ENCODE measurements around the gene ETFBKMT.
"Not testable (repeated sequence)": the region's sequence is repeated elsewhere in the genome, so short reads cannot be mapped to it uniquely, and the experiment has no call there.

DNA sequence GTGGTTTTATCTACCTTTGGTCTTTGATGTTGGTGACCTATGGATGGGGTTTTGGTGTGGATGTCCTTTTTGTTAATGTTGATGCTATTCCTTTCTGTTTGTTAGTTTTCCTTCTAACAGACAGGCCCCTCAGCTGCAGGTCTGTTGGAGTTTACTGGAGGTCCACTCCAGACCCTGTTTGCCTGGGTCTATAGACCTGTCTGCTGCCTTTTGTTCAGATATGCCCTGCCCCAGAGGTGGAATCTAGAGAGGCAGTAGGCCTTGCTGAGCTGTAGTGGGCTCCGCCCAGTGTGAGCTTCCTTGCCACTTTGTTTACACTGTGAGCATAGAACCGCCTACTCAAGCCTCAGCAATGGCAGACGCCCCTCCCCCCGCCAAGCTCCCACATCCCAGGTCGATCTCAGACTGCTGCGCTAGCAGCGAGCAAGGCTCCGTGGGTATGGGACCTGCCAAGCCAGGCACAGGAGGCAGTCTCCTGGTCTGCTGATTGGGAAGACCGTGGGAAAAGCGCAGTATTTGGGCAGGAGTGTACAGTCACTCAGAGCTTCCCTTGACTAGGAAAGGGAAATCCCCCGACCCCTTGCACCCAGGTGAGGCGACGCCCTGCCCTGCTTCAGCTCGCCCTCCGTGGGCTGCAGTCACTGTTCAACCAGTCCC is 59.2 kb downstream of the ETFBKMT start:
- TF ChIP-seq, protein P1, sequence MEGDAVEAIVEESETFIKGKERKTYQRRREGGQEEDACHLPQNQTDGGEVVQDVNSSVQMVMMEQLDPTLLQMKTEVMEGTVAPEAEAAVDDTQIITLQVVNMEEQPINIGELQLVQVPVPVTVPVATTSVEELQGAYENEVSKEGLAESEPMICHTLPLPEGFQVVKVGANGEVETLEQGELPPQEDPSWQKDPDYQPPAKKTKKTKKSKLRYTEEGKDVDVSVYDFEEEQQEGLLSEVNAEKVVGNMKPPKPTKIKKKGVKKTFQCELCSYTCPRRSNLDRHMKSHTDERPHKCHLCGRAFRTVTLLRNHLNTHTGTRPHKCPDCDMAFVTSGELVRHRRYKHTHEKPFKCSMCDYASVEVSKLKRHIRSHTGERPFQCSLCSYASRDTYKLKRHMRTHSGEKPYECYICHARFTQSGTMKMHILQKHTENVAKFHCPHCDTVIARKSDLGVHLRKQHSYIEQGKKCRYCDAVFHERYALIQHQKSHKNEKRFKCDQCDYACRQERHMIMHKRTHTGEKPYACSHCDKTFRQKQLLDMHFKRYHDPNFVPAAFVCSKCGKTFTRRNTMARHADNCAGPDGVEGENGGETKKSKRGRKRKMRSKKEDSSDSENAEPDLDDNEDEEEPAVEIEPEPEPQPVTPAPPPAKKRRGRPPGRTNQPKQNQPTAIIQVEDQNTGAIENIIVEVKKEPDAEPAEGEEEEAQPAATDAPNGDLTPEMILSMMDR (IDR thresholded peaks at IDR 0.05) = not testable (repeated sequence)
- TF ChIP-seq ZNF423 (CRISPR knock-in tag; IDR thresholded peaks at IDR 0.05); MAX (CRISPR knock-in tag; IDR thresholded peaks at IDR 0.05); FOXP4 (CRISPR knock-in tag; IDR thresholded peaks at IDR 0.05); CREB1 (CRISPR knock-in tag; IDR thresholded peaks at IDR 0.05); NR2C2 (CRISPR knock-in tag; IDR thresholded peaks at IDR 0.05); OVOL2 (CRISPR knock-in tag; IDR thresholded peaks at IDR 0.05; ENCODE audit: borderline replicate concordance); TEAD4 (CRISPR knock-in tag; IDR thresholded peaks at IDR 0.05): not testable (repeated sequence)
- TF ChIP-seq, protein P2, sequence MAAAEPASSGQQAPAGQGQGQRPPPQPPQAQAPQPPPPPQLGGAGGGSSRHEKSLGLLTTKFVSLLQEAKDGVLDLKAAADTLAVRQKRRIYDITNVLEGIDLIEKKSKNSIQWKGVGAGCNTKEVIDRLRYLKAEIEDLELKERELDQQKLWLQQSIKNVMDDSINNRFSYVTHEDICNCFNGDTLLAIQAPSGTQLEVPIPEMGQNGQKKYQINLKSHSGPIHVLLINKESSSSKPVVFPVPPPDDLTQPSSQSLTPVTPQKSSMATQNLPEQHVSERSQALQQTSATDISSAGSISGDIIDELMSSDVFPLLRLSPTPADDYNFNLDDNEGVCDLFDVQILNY (CRISPR knock-in tag; IDR thresholded peaks at IDR 0.05) = not testable (repeated sequence)
- TF ChIP-seq, protein P3, sequence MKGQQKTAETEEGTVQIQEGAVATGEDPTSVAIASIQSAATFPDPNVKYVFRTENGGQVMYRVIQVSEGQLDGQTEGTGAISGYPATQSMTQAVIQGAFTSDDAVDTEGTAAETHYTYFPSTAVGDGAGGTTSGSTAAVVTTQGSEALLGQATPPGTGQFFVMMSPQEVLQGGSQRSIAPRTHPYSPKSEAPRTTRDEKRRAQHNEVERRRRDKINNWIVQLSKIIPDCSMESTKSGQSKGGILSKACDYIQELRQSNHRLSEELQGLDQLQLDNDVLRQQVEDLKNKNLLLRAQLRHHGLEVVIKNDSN (CRISPR knock-in tag; IDR thresholded peaks at IDR 0.05) = not testable (repeated sequence)

All from WTC11 (cell line).